GM12873 (cell line): ENCODE measurements around the gene RELCH.

Experiments
- CTCF ChIP-seq: IDR thresholded peaks from 2 replicates; pipeline ENCODE4 v1.5.1; 2012; ENCODE audit warnings: low read depth, mild to moderate bottlenecking, moderate library complexity, low read length, control low read depth; ENCODE audit not compliant: insufficient read depth; ENCODE audit errors: missing control alignments

RELCH gene

GRCh38 chr18:62157843-62158242, 29.2 kb upstream of the RELCH start:
- TF ChIP-seq CTCF, result no peak

GRCh38 chr18:62164310-62164709, 22.7 kb upstream of the RELCH start:
- TF ChIP-seq CTCF, result no peak

- TF ChIP-seq CTCF, result no peak
Measured at GRCh38 chr18:62164855-62165487, 22.1 kb upstream of the RELCH start.

GRCh38 chr18:62165583-62165982, 21.5 kb upstream of the RELCH start:
- no peak for TF ChIP-seq CTCF

GRCh38 chr18:62170857-62171256, 16.2 kb upstream of the RELCH start:
- TF ChIP-seq CTCF, result no peak

GRCh38 chr18:62172298-62172697, 14.8 kb upstream of the RELCH start:
- TF ChIP-seq CTCF, result no peak

GRCh38 chr18:62175521-62175920, 11.5 kb upstream of the RELCH start:
- TF ChIP-seq CTCF, result no peak
